HAP-1 (cell line): Measurements from ENCODE around the gene CHEK1.

Experiments used
- DNase-seq, 2 experiments: peaks; one replicate each; pipeline ENCODE4 v3.0.0-alpha.2; 2016 to 2020; ENCODE audit warnings: low spot score in 2 of 2
- H3K27me3 ChIP-seq: fragments of 250-450 bp; sonication (Bioruptor Pico); 2 replicates; pipeline ENCODE4 v1.5.1; 2020; ENCODE audit warnings: low read depth, mild to moderate bottlenecking, moderate library complexity
- H3K36me3 ChIP-seq: fragments of 250-450 bp; sonication (Bioruptor Pico); replicated peaks from 2 replicates; pipeline ENCODE4 v1.5.1; 2020; ENCODE audit warnings: mild to moderate bottlenecking
- H3K4me1 ChIP-seq: fragments of 250-450 bp; sonication (Bioruptor Pico); 2 replicates; pipeline ENCODE4 v1.5.1; 2020; ENCODE audit warnings: mild to moderate bottlenecking
- H3K4me3 ChIP-seq: fragments of 250-450 bp; sonication (Bioruptor Pico); 2 replicates; pipeline ENCODE4 v1.5.1; 2020; ENCODE audit warnings: mild to moderate bottlenecking, moderate library complexity
- H3K9me3 ChIP-seq: fragments of 250-450 bp; sonication (Bioruptor Pico); 2 replicates; pipeline ENCODE4 v1.5.1; 2020; ENCODE audit warnings: mild to moderate bottlenecking, moderate library complexity
- in situ Hi-C: fragments of 300-500 bp; cut with MboI; formaldehyde crosslinking; loops from 3 replicates; pipeline ENCODE4 v1.14.3; 2020; ENCODE audit warnings: low sequenced_read_pairs, inconsistent platforms, mixed read lengths

The CHEK1 gene

GRCh38 chr11:125645871-125646270 lies 20.9 kb downstream of the CHEK1 start:
- in situ Hi-C loops, result loop anchor here (25.0 kb wide), 1 partner anchor 566 kb away; the partner anchor contains the start of genes FAM118B and RPUSD4
- Histone ChIP-seq H3K4me1 (no peaks in the 10 kb centered on the region), H3K4me3 (no peak overlapping the region), H3K27me3 (no peaks in the 10 kb centered on the region), H3K36me3 (peaks cover 61% of the 10 kb centered on the region), H3K9me3 (no peaks in the 10 kb centered on the region)
- no peak for DNase-seq

- no peaks in the 10 kb centered on the region for H3K27me3 ChIP-seq
- DNase-seq, result no peak
- no peaks in the 10 kb centered on the region for H3K9me3 ChIP-seq
- peaks cover 41% of the 10 kb centered on the region for H3K36me3 ChIP-seq
- in situ Hi-C loops, result loop anchor here (25.0 kb wide), 1 partner anchor 563 kb away; the partner anchor contains the start of genes FAM118B and RPUSD4
- H3K4me3 ChIP-seq, result no peak overlapping the region
- no peaks in the 10 kb centered on the region for H3K4me1 ChIP-seq
Measured at GRCh38 chr11:125649465-125650166, 24.7 kb downstream of the CHEK1 start.

GRCh38 chr11:125662689-125663088 lies 37.7 kb downstream of the CHEK1 start:
- in situ Hi-C loops, result no loop called here
- Histone ChIP-seq H3K4me1 (no peaks in the 10 kb centered on the region), H3K4me3 (no peak overlapping the region), H3K9me3 (no peaks in the 10 kb centered on the region), H3K27me3 (no peaks in the 10 kb centered on the region), H3K36me3 (peaks cover 32% of the 10 kb centered on the region)
- DNase-seq, result no peak

- Histone ChIP-seq H3K9me3 (no peaks in the 10 kb centered on the region), H3K27me3 (no peaks in the 10 kb centered on the region), H3K4me1 (no peaks in the 10 kb centered on the region), H3K36me3 (peaks cover 30% of the 10 kb centered on the region), H3K4me3 (no peak overlapping the region)
- in situ Hi-C loops, result no loop called here
- no peak for DNase-seq
Measured at GRCh38 chr11:125663910-125664309, 38.9 kb downstream of the CHEK1 start.

- in situ Hi-C loops, result no loop called here
Measured at GRCh38 chr11:125667151-125667550, 42.2 kb downstream of the CHEK1 start.

GRCh38 chr11:125670172-125670571 lies 45.2 kb downstream of the CHEK1 start:
- in situ Hi-C loops, result no loop called here
- H3K27me3 ChIP-seq, result no peaks in the 10 kb centered on the region
- no peaks in the 10 kb centered on the region for H3K9me3 ChIP-seq
- H3K4me1 ChIP-seq, result no peaks in the 10 kb centered on the region
- no peak for DNase-seq
- peaks cover 17% of the 10 kb centered on the region for H3K36me3 ChIP-seq
- no peak overlapping the region for H3K4me3 ChIP-seq

More at GRCh38 chr11:125667151-125667550, 42.2 kb downstream of the CHEK1 start:
- H3K27me3 ChIP-seq, result no peaks in the 10 kb centered on the region
- no peaks in the 10 kb centered on the region for H3K9me3 ChIP-seq
- DNase-seq, result no peak
- H3K4me3 ChIP-seq, result no peak overlapping the region
- H3K4me1 ChIP-seq, result no peaks in the 10 kb centered on the region
- peaks cover 34% of the 10 kb centered on the region for H3K36me3 ChIP-seq

GRCh38 chr11:125671561-125671960 lies 46.6 kb downstream of the CHEK1 start:
- no peak for DNase-seq
- no peak overlapping the region for H3K4me3 ChIP-seq
- no peaks in the 10 kb centered on the region for H3K9me3 ChIP-seq
- in situ Hi-C loops, result no loop called here
- H3K27me3 ChIP-seq, result no peaks in the 10 kb centered on the region
- peaks cover 19% of the 10 kb centered on the region for H3K36me3 ChIP-seq
- no peaks in the 10 kb centered on the region for H3K4me1 ChIP-seq

GRCh38 chr11:125674210-125674609 lies 49.2 kb downstream of the CHEK1 start:
- Histone ChIP-seq H3K4me3 (no peak overlapping the region), H3K9me3 (no peaks in the 10 kb centered on the region), H3K4me1 (no peaks in the 10 kb centered on the region), H3K27me3 (no peaks in the 10 kb centered on the region), H3K36me3 (peaks cover 34% of the 10 kb centered on the region)
- in situ Hi-C loops, result no loop called here
- DNase-seq, result no peak

- in situ Hi-C loops, result loop anchor here (25.0 kb wide), 1 partner anchor 187 kb away; no protein-coding TSS in a partner anchor
- Histone ChIP-seq H3K27me3 (no peaks in the 10 kb centered on the region), H3K36me3 (peaks cover 34% of the 10 kb centered on the region), H3K9me3 (no peaks in the 10 kb centered on the region), H3K4me3 (no peak overlapping the region), H3K4me1 (no peaks in the 10 kb centered on the region)
- DNase-seq, result no peak
Measured at GRCh38 chr11:125675196-125675595, 50.2 kb downstream of the CHEK1 start.

- no peaks in the 10 kb centered on the region for H3K4me1 ChIP-seq
- no peaks in the 10 kb centered on the region for H3K27me3 ChIP-seq
- H3K4me3 ChIP-seq, result no peak overlapping the region
- no peak for DNase-seq
- no peaks in the 10 kb centered on the region for H3K9me3 ChIP-seq
- peaks cover 27% of the 10 kb centered on the region for H3K36me3 ChIP-seq
- in situ Hi-C loops, result loop anchor here (25.0 kb wide), 1 partner anchor 183 kb away; no protein-coding TSS in a partner anchor
Measured at GRCh38 chr11:125679397-125679796, 54.4 kb downstream of the CHEK1 start.

- Histone ChIP-seq H3K9me3 (no peaks in the 10 kb centered on the region), H3K36me3 (peaks cover 27% of the 10 kb centered on the region), H3K4me3 (no peak overlapping the region), H3K4me1 (no peaks in the 10 kb centered on the region), H3K27me3 (no peaks in the 10 kb centered on the region)
- in situ Hi-C loops, result loop anchor here (25.0 kb wide), 1 partner anchor 182 kb away; no protein-coding TSS in a partner anchor
- no peak for DNase-seq
Measured at GRCh38 chr11:125679837-125680236, 54.9 kb downstream of the CHEK1 start.

GRCh38 chr11:125680747-125681146 lies 55.8 kb downstream of the CHEK1 start, which contains the start of gene ACRV1:
Gene ACRV1, minus strand, starts transcription at chr11:125680847. Its CDS starts 67 bp downstream, at chr11:125680780.
- H3K4me1 ChIP-seq, result no peaks in the 10 kb centered on the region
- H3K9me3 ChIP-seq, result no peaks in the 10 kb centered on the region
- peaks cover 27% of the 10 kb centered on the region for H3K36me3 ChIP-seq
- in situ Hi-C loops, result loop anchor here (25.0 kb wide), 1 partner anchor 182 kb away; no protein-coding TSS in a partner anchor
- DNase-seq, result no peak
- no peaks in the 10 kb centered on the region for H3K27me3 ChIP-seq
- H3K4me3 ChIP-seq, result no peak within 1 kb of the TSS

- H3K4me3 ChIP-seq, result no peak overlapping the region
- H3K36me3 ChIP-seq, result no peaks in the 10 kb centered on the region
- no peaks in the 10 kb centered on the region for H3K9me3 ChIP-seq
- DNase-seq, result no peak
- H3K4me1 ChIP-seq, result no peaks in the 10 kb centered on the region
- in situ Hi-C loops, result loop anchor here (25.0 kb wide), 1 partner anchor 177 kb away; no protein-coding TSS in a partner anchor
- no peaks in the 10 kb centered on the region for H3K27me3 ChIP-seq
Measured at GRCh38 chr11:125685228-125685627, 60.3 kb downstream of the CHEK1 start.

GRCh38 chr11:125688066-125688465 lies 63.1 kb downstream of the CHEK1 start:
- no peak for DNase-seq
- in situ Hi-C loops, result loop anchor here (25.0 kb wide), 1 partner anchor 174 kb away; no protein-coding TSS in a partner anchor

More at GRCh38 chr11:125688066-125688465, 63.1 kb downstream of the CHEK1 start:
- H3K9me3 ChIP-seq, result no peaks in the 10 kb centered on the region
- no peaks in the 10 kb centered on the region for H3K36me3 ChIP-seq
- H3K4me3 ChIP-seq, result no peak overlapping the region
- H3K27me3 ChIP-seq, result no peaks in the 10 kb centered on the region
- no peaks in the 10 kb centered on the region for H3K4me1 ChIP-seq
